ENCODE results near the gene UTP11. TPM values are rescaled to one million over a fixed set of nuclear protein-coding genes. Genes with fewer than 3 reads are reported as not detected.

Gene UTP11
- total RNA-seq, 2 experiments from 2014 or later, result 33.0 to 34.8 TPM

DNA sequence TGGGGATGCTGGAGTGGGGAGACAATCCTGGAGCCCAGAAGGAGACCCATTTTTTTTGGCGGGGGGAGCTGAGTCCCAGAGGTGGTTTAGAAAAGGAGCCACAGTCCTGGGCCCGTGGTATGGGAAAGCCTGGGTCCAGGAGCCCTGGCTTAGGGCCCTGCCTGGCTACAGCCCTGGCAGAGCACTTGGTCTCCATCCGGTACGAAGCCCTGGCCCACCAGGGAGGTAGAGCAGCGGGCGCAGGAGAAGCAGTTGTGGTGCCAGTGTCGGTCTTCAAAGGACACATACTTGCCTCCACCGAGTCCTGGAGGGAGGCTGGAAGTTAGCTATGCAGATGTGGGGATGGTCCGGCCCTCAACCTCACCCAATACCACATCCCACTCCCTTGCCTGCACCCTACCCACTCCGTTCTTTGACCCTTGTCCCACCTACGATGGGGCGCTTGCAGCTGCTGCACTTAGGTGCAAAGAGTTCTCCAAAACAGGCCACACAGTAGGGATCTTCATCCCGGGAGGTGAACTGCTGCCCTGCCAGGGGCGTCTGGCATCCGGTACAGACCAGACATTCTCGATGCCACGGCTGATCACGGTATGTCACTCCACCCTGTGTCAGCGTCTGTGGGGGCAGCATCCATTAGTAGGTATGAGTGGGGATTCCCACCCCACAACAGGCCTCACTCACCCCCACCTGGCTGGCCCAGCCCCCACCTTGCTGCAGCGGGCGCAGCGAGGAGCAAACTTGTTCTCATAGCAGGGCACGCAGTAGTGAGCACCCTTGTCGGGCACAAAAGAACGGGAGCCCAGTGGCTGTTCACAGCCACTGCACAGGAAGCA, 15.1 kb upstream of the UTP11 start:
- H3K27me3 Mint-ChIP-seq, result no peaks in the 10 kb centered on the region
- H3K36me3 Mint-ChIP-seq (ENCODE audit: low read depth), result peaks cover 6% of the 10 kb centered on the region
- peaks cover 46% of the 10 kb centered on the region for H3K4me1 Mint-ChIP-seq
- H3K27ac Mint-ChIP-seq, result peak overlapping the region; percentile 13
- ChIA-PET CTCF (no interaction called here), POLR2A (no interaction called here)
- no peaks in the 10 kb centered on the region for H3K9me3 Mint-ChIP-seq
- DNase-seq, result no peak
- no peak overlapping the region for H3K4me3 Mint-ChIP-seq

DNA sequence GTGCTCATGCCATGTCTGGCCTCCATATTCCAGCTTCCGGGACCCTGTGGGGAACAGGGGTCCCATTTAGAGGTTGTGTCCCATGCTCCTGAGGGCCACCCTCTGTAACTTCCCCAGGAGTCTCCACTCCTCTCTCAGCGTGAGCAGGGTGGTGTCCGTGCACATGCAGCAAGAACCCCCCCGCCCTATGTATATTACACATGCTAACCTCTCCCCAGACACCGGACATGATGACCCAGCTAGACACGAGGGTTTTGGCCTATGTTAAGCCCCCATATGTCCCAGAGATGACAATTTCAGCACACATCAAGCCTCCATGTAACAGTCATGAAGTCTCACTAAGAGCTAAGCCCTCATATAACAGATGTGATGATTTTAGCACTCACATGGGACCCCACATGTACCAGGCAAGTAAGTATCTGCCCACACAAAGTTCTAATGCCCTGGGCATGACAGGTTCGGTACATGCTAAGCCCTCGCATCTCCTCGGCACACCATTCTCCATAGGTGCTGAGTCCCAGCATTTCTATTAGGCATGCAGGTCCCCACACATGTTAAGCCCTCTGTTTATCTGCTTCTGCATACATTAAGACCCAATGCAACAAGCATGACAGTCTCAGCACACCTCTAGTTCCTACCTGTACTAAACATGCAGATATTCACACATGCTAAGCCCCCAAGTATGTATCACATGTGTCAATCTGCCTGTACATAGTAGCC, 14.3 kb upstream of the UTP11 start:
- no peak for DNase-seq
- Mint-ChIP-seq H3K27ac (peak overlapping the region; percentile 14), H3K9me3 (no peaks in the 10 kb centered on the region), H3K27me3 (no peaks in the 10 kb centered on the region), H3K4me3 (no peak overlapping the region), H3K4me1 (peaks cover 47% of the 10 kb centered on the region), H3K36me3 (ENCODE audit: low read depth) (peaks cover 6% of the 10 kb centered on the region)
- POLR2A ChIA-PET, result no interaction called here
- CTCF ChIA-PET, result no interaction called here

DNA sequence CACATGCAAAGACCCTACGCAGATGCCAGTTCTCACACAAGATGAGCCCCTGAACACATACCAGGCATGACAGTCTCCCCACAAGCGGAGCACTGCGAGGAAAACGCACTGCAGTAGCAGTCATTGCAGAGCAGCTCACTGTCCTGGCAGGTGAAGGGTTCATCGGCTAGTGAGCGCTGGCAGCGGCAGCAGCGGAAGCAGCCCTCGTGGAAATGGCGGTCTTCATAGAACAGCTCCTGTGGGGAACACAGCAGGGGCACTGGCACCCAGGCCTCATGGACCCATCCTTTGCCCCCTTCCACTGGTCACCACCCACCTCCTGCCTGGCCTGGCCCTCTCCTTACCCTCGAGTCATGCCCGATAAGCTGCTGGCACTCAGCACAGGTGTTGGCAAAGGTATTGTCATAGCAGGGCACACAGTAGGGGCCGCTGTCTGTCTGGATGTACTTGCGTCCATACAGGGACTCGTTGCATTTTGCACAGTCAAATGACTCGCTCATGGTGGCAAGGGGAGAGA, 13.6 kb upstream of the UTP11 start:
- DNase-seq, result no peak
- no peak overlapping the region for H3K4me3 Mint-ChIP-seq
- no peaks in the 10 kb centered on the region for H3K27me3 Mint-ChIP-seq
- ChIA-PET POLR2A (no interaction called here), CTCF (interaction anchor here (4.3 kb wide), 1 partner anchor 8 kb away, joined by 18 read pairs; the partner anchor contains the start of gene SF3A3)
- H3K4me1 Mint-ChIP-seq, result peaks cover 54% of the 10 kb centered on the region
- peak overlapping the region; percentile 90 for H3K27ac Mint-ChIP-seq
- H3K36me3 Mint-ChIP-seq (ENCODE audit: low read depth), result peaks cover 6% of the 10 kb centered on the region
- H3K9me3 Mint-ChIP-seq, result no peaks in the 10 kb centered on the region

DNA sequence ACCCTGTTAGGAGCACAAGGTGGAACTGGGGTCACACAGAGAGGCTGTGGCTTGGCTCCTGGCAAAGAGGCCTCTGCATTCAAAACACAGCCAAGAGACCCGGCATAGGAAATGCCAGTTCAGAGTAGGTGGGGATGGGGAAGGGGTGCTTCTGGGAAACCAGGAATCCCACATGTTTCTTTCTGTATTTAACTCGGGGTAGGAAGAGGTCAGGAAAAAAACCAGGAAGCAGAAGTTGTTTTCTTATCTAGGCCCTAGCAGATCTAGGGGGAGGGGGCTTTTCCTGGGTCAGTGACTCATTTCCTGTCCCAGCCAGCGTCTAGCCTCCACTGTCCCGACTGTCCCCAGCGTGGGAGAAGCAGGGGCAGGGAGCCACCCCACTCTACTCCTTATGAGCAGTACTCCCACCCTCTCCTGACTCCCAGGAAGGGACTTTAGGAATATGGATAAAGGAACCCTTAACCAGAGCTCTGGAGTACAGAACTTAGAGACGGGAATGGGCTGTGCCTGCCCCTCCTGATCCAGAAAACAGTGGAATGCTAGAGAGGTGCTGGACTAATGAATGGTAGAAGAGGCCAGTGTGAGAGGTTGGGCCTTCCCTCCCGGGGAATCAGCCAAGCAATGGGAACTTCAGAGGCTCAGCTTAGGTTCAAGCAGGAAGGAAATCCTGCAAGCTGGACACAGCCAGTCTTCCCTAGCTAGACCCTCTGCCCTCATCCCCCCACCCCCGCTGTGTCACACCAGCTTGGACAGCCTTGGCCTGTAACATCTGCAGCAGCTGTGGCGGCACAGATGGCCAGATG, 12.9 kb upstream of the UTP11 start:
- H3K27ac Mint-ChIP-seq, result peak overlapping the region; percentile 90
- no peaks in the 10 kb centered on the region for H3K27me3 Mint-ChIP-seq
- peaks cover 10% of the 10 kb centered on the region for H3K36me3 Mint-ChIP-seq (ENCODE audit: low read depth)
- ChIA-PET CTCF (interaction anchor here (1.1 to 4.3 kb wide), 5 partner anchors 9 to 855 kb away, joined by 3 to 18 read pairs (median 6); partner anchors contain the start of gene SF3A3), POLR2A (no interaction called here)
- no peaks in the 10 kb centered on the region for H3K9me3 Mint-ChIP-seq
- no peak for DNase-seq
- H3K4me3 Mint-ChIP-seq, result peak overlapping the region; percentile 30
- H3K4me1 Mint-ChIP-seq, result peaks cover 58% of the 10 kb centered on the region

DNA sequence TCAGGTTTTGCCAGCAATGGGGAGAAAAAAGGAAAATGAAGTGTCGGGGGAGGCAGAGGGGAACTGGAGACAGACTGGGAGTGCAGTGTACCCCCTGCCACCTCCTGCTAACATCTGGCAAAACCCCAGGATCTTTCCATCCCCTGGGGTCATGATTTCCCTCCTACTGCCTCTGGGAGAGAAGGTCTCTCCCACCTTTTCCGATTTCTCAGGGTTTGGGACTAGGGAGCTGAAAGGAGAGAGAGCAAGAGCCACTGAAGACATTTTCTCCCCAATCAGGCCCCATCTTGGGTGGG, 12.4 kb upstream of the UTP11 start:
- no peaks in the 10 kb centered on the region for H3K9me3 Mint-ChIP-seq
- CTCF ChIA-PET, result interaction anchor here (1.1 to 4.3 kb wide), 7 partner anchors 9 to 854 kb away, joined by 3 to 18 read pairs (median 6); partner anchors contain the start of gene SF3A3
- DNase-seq, result no peak
- no peak overlapping the region for H3K4me3 Mint-ChIP-seq
- POLR2A ChIA-PET, result no interaction called here
- H3K27me3 Mint-ChIP-seq, result no peaks in the 10 kb centered on the region
- H3K36me3 Mint-ChIP-seq (ENCODE audit: low read depth), result peaks cover 10% of the 10 kb centered on the region
- peaks cover 54% of the 10 kb centered on the region for H3K4me1 Mint-ChIP-seq
- peak overlapping the region; percentile 78 for H3K27ac Mint-ChIP-seq

DNA sequence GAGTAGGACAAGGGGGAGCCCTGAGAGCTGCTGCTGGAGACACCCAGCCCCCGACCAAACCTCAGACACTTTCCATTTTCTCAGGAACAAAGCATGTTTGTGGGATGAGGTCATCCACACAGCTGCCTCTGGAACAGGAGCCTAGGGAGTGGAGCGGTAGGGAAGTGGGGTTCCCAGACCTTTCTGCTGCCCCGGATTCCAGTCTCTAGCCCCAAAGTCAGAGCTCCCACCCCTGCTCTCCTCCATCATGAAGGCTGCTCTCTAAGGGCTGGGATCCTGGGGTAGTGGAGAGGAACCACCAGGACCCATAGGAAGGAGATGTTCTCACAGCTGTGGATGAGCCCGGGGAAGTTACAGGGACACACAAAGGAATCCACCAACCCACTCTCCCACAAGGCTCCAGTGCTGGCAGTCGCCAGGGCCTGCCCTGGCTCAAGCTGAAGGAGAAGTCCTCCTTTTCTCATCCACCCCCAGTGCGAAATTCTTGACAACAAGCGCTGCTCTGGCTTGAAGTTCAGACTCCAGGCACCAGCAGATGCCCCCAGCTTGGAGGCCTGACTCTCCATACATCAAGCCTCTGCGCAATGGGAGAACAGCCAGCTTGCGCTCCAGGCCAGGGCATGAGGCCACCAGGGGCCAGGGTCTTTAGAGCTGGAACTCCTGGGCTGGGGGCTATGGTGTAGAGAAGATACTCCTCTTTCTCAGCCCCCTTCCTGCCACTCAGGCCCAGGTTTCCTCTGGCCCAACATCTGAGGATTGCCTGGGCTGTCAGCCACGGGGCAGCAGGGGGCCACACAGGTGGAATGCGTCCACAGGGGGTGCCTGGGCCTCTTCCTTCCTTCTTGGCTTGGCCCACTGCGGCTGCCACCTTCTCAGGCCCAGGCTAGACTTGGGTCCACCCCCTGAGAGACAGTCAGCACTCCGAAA, 11.7 kb upstream of the UTP11 start:
- Mint-ChIP-seq H3K27me3 (no peaks in the 10 kb centered on the region), H3K9me3 (no peaks in the 10 kb centered on the region), H3K4me1 (peaks cover 52% of the 10 kb centered on the region), H3K4me3 (no peak overlapping the region), H3K36me3 (ENCODE audit: low read depth) (peaks cover 7% of the 10 kb centered on the region), H3K27ac (peak overlapping the region; percentile 78)
- DNase-seq, result no peak
- POLR2A ChIA-PET, result no interaction called here
- CTCF ChIA-PET, result interaction anchor here (1.1 to 4.3 kb wide), 7 partner anchors 8 to 853 kb away, joined by 3 to 18 read pairs (median 6); partner anchors contain the start of gene SF3A3

DNA sequence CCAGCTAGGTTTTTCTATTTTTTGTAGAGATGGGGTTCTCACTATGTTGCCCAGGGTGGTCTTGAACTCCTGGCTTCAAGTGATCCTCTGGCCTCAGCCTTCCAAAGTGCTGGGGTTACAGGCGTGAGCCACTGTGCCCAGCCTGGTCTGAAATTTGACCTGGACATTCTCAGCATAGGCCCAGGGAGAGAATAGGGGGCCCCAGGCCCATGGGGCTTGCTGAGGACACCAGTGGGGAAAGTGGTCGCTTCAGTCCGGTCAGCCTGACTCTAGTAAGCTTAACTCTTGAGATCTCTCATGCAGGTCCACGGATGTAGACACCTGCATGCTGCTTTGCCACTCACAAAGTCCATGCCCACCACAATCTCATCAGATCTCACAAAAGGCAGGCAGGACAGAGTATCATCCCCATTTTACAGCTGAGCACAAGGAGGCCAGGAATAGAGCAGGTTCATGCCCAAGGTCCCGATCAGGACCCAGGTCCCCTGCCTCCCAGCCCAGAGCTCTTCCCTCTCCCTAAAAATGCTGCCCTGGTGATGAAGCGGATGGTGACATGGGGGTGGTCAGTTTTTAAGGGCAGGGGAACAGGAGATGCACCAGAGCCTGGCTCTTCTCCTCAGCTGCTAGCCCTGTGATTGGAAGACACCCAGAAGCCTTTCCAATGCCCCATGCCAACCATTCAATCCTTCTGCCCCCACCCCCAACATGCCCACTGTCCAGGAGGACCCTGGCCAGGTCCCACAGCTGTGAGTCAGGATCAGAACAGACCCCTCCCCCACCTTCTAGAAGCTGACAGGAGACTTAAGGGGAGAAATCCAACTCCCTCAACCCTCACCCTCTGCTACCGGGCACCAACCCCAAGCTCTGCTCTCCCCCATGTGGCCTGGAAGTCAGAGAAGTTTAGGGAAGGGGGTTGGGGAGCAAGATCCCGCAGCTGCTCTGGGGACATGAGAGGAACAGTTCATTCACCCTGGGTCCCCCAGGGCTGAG, 9.0 kb upstream of the UTP11 start:
- Mint-ChIP-seq H3K9me3 (no peaks in the 10 kb centered on the region), H3K4me1 (peaks cover 54% of the 10 kb centered on the region), H3K27me3 (no peaks in the 10 kb centered on the region), H3K27ac (peak overlapping the region; percentile 78), H3K36me3 (ENCODE audit: low read depth) (peaks cover 7% of the 10 kb centered on the region), H3K4me3 (peak overlapping the region; percentile 79)
- no peak for DNase-seq
- ChIA-PET POLR2A (no interaction called here), CTCF (interaction anchor here (1.1 to 4.3 kb wide), 3 partner anchors 10 to 14 kb away, joined by 4 to 18 read pairs (median 4); partner anchors contain the start of gene SF3A3)

DNA sequence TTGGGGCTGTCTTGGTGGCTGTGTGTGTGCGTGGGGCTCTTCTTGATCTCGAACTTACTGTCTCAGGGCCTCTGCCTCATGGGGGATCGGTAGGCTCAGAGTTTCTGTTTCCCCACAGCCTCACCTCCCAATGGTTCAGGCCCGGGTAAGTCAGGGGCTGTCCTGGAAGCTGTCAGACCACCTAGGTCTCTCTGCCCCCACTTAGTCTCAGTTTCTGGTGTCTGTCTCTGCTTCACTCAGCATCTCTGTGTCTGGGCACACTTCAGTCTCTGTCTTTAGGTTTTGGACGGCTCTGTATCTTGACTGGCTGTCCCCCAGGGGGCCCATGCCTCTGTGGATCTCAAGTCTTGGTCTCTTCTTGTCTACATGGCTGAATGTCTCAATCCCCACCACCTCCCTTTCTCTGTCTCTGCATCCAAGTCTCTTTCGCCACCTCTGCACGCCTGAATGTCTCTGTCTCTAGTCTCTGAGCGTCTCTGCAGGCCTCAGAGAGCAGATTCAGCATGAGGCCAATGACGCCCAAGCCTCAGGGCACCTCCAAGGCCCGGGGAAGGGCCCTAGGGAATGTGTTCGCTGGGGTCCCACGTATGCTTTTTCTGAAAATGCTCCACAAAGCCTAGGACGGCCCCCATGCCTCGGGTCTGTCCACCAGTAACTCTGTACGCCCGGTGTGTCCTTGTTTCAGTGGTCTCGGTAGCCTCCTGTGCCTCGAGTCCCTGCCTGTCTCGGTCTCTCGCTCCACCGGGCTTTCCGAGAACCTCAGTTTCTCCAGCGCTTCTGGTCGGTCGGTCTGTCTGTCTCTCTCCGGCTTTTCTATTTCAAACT, 8.0 kb upstream of the UTP11 start:
- H3K27me3 Mint-ChIP-seq, result no peaks in the 10 kb centered on the region
- ChIA-PET POLR2A (no interaction called here), CTCF (interaction anchor here (1.1 to 1.3 kb wide), 2 partner anchors 11 to 15 kb away, joined by 4 read pairs; no protein-coding TSS in a partner anchor)
- no peaks in the 10 kb centered on the region for H3K9me3 Mint-ChIP-seq
- peak overlapping the region; percentile 78 for H3K27ac Mint-ChIP-seq
- DNase-seq, result no peak
- H3K36me3 Mint-ChIP-seq (ENCODE audit: low read depth), result peaks cover 4% of the 10 kb centered on the region
- peak overlapping the region; percentile 79 for H3K4me3 Mint-ChIP-seq
- peaks cover 54% of the 10 kb centered on the region for H3K4me1 Mint-ChIP-seq

DNA sequence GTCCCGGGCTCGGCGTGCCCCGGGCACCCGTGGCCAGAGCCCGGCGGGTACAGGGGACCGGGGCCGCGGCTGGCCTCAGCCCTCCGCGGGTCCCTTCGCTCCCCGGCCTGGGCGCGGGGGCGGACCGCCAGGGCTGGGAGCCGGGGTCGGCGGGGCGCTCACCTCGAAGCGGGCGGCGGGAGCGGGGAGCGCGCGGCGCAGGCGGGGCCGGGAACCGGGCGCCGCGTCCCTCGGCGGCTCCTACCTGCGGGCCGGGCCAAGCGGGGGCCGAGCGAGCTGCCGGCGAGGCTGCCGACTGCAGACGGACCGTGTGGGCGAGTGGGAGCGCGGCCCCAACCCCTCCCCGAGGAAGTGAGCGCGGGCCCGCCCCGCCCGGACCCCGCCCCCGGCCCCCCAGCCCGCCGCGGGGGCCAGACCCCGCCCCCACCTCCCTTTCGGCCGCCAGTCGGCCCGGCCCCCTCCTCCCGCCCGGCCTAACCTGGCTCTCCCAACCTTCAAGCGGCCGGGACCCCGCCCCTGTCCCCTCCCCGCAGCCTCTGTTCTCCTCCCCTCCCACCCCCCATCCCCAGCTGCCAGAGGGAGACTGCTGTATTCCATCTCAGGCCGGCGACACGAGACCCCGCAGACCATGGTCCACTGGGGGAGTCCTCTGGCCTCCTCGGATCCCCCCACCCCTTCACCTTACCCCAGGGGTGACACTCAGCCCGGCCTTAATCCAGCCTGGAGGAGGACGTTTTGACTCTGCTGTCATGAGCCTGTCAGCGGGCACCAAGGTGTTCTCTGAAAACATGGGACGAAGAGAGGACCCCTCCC, 7.1 kb upstream of the UTP11 start, which contains the start of gene FHL3:
Gene FHL3, minus strand, starts transcription at position 320 of the 813 bp plus-strand sequence. CDS start 6,102 bp downstream, outside the sequence.
- ChIA-PET CTCF (no interaction called here), POLR2A (no interaction called here)
- Mint-ChIP-seq H3K27ac (peak within 1 kb of the TSS; percentile 78), H3K4me3 (peak within 1 kb of the TSS; percentile 79), H3K9me3 (no peaks in the 10 kb centered on the region), H3K36me3 (ENCODE audit: low read depth) (peaks cover 4% of the 10 kb centered on the region), H3K4me1 (peaks cover 54% of the 10 kb centered on the region), H3K27me3 (no peaks in the 10 kb centered on the region)
- peak; percentile 44 for DNase-seq
